ENCODE results near the gene UBR1. TPM values are rescaled to one million over a fixed set of nuclear protein-coding genes. Genes with fewer than 3 reads are reported as not detected.

The UBR1 gene
- total RNA-seq, 2 donors from 2014 or later = 33.3 to 37.4 TPM

GRCh38 chr15:43127752-43128151 lies 21.9 kb upstream of the UBR1 start:
- Mint-ChIP-seq H3K4me3 (no peak overlapping the region), H3K27me3 (no peaks in the 10 kb centered on the region), H3K36me3 (ENCODE audit: low read depth) (no peaks in the 10 kb centered on the region), H3K4me1 (peaks cover 8% of the 10 kb centered on the region), H3K9me3 (peaks cover 3% of the 10 kb centered on the region), H3K27ac (no peak overlapping the region)
- no peak for ATAC-seq (replicated peaks)

GRCh38 chr15:43126356-43126755 lies 20.5 kb upstream of the UBR1 start:
- peaks cover 9% of the 10 kb centered on the region for H3K4me1 Mint-ChIP-seq

GRCh38 chr15:43125100-43125661 lies 19.3 kb upstream of the UBR1 start:
- H3K4me1 Mint-ChIP-seq = peaks cover 9% of the 10 kb centered on the region
- no peaks in the 10 kb centered on the region for H3K27me3 Mint-ChIP-seq
- ATAC-seq (replicated peaks) = no peak
- H3K27ac Mint-ChIP-seq = no peak overlapping the region
- H3K36me3 Mint-ChIP-seq (ENCODE audit: low read depth) = no peaks in the 10 kb centered on the region
- no peak overlapping the region for H3K4me3 Mint-ChIP-seq
- H3K9me3 Mint-ChIP-seq = peaks cover 3% of the 10 kb centered on the region

More at GRCh38 chr15:43126356-43126755, 20.5 kb upstream of the UBR1 start:
- Mint-ChIP-seq H3K27me3 (no peaks in the 10 kb centered on the region), H3K4me3 (no peak overlapping the region), H3K27ac (no peak overlapping the region), H3K9me3 (peaks cover 3% of the 10 kb centered on the region), H3K36me3 (ENCODE audit: low read depth) (no peaks in the 10 kb centered on the region)
- no peak for ATAC-seq (replicated peaks)

GRCh38 chr15:43121863-43122262 lies 16.0 kb upstream of the UBR1 start:
- ATAC-seq (replicated peaks) = no peak
- H3K27me3 Mint-ChIP-seq = no peaks in the 10 kb centered on the region
- H3K27ac Mint-ChIP-seq = peak overlapping the region; percentile 95
- H3K4me1 Mint-ChIP-seq = peaks cover 9% of the 10 kb centered on the region
- H3K9me3 Mint-ChIP-seq = no peaks in the 10 kb centered on the region
- H3K4me3 Mint-ChIP-seq = peak overlapping the region; percentile 90
- no peaks in the 10 kb centered on the region for H3K36me3 Mint-ChIP-seq (ENCODE audit: low read depth)

GRCh38 chr15:43118829-43119228 lies 13.0 kb upstream of the UBR1 start:
- ATAC-seq (replicated peaks) = no peak
- H3K36me3 Mint-ChIP-seq (ENCODE audit: low read depth) = no peaks in the 10 kb centered on the region
- no peak overlapping the region for H3K27ac Mint-ChIP-seq
- H3K27me3 Mint-ChIP-seq = no peaks in the 10 kb centered on the region
- H3K4me1 Mint-ChIP-seq = peaks cover 9% of the 10 kb centered on the region
- H3K9me3 Mint-ChIP-seq = no peaks in the 10 kb centered on the region
- H3K4me3 Mint-ChIP-seq = no peak overlapping the region

GRCh38 chr15:43118286-43118685 lies 12.4 kb upstream of the UBR1 start:
- H3K4me3 Mint-ChIP-seq = no peak overlapping the region
- no peak for ATAC-seq (replicated peaks)
- peaks cover 7% of the 10 kb centered on the region for H3K4me1 Mint-ChIP-seq
- H3K36me3 Mint-ChIP-seq (ENCODE audit: low read depth) = no peaks in the 10 kb centered on the region
- H3K9me3 Mint-ChIP-seq = no peaks in the 10 kb centered on the region
- H3K27me3 Mint-ChIP-seq = no peaks in the 10 kb centered on the region
- H3K27ac Mint-ChIP-seq = no peak overlapping the region

GRCh38 chr15:43111354-43111753 lies 5.5 kb upstream of the UBR1 start:
- no peak overlapping the region for H3K4me3 Mint-ChIP-seq
- H3K36me3 Mint-ChIP-seq (ENCODE audit: low read depth) = no peaks in the 10 kb centered on the region
- H3K27ac Mint-ChIP-seq = no peak overlapping the region
- H3K9me3 Mint-ChIP-seq = no peaks in the 10 kb centered on the region
- H3K4me1 Mint-ChIP-seq = peaks cover 3% of the 10 kb centered on the region
- no peaks in the 10 kb centered on the region for H3K27me3 Mint-ChIP-seq
- no peak for ATAC-seq (replicated peaks)

GRCh38 chr15:43107751-43108150 lies 1.9 kb upstream of the UBR1 start:
- Mint-ChIP-seq H3K27ac (no peak overlapping the region), H3K36me3 (ENCODE audit: low read depth) (peaks cover 33% of the 10 kb centered on the region), H3K9me3 (no peaks in the 10 kb centered on the region), H3K4me3 (no peak overlapping the region), H3K27me3 (no peaks in the 10 kb centered on the region), H3K4me1 (peaks cover 24% of the 10 kb centered on the region)
- no peak for ATAC-seq (replicated peaks)

GRCh38 chr15:43106486-43106829 lies 620 bp upstream of the UBR1 start:
- H3K9me3 Mint-ChIP-seq = no peaks in the 10 kb centered on the region
- peak overlapping the region; percentile 94 for H3K4me3 Mint-ChIP-seq
- H3K4me1 Mint-ChIP-seq = peaks cover 32% of the 10 kb centered on the region
- peaks cover 46% of the 10 kb centered on the region for H3K36me3 Mint-ChIP-seq (ENCODE audit: low read depth)
- H3K27me3 Mint-ChIP-seq = no peaks in the 10 kb centered on the region
- ATAC-seq (replicated peaks) = no peak
- H3K27ac Mint-ChIP-seq = peak overlapping the region; percentile 99

- peak; percentile 54 for ATAC-seq (replicated peaks)
- H3K27me3 Mint-ChIP-seq = no peaks in the 10 kb centered on the region
- H3K4me3 Mint-ChIP-seq = peak overlapping the region; percentile 94
- H3K4me1 Mint-ChIP-seq = peaks cover 40% of the 10 kb centered on the region
- H3K27ac Mint-ChIP-seq = peak overlapping the region; percentile 99
- H3K9me3 Mint-ChIP-seq = no peaks in the 10 kb centered on the region
- peaks cover 58% of the 10 kb centered on the region for H3K36me3 Mint-ChIP-seq (ENCODE audit: low read depth)
Measured at GRCh38 chr15:43105077-43105736, 631 bp downstream of the UBR1 start.

- H3K27ac Mint-ChIP-seq = peak overlapping the region; percentile 57
- H3K36me3 Mint-ChIP-seq (ENCODE audit: low read depth) = peaks cover 66% of the 10 kb centered on the region
- peaks cover 43% of the 10 kb centered on the region for H3K4me1 Mint-ChIP-seq
- H3K27me3 Mint-ChIP-seq = no peaks in the 10 kb centered on the region
- no peak for ATAC-seq (replicated peaks)
- H3K4me3 Mint-ChIP-seq = peak overlapping the region; percentile 94
- H3K9me3 Mint-ChIP-seq = no peaks in the 10 kb centered on the region
Measured at GRCh38 chr15:43104426-43104825, 1.4 kb downstream of the UBR1 start.

- Mint-ChIP-seq H3K4me3 (peak overlapping the region; percentile 94), H3K27ac (peak overlapping the region; percentile 57)
Measured at GRCh38 chr15:43103907-43104306, 1.9 kb downstream of the UBR1 start.

GRCh38 chr15:43102187-43102586 lies 3.7 kb downstream of the UBR1 start:
- Mint-ChIP-seq H3K9me3 (no peaks in the 10 kb centered on the region), H3K27me3 (no peaks in the 10 kb centered on the region), H3K27ac (peak overlapping the region; percentile 28), H3K36me3 (ENCODE audit: low read depth) (peaks cover 88% of the 10 kb centered on the region), H3K4me3 (no peak overlapping the region), H3K4me1 (peaks cover 49% of the 10 kb centered on the region)
- no peak for ATAC-seq (replicated peaks)

More at GRCh38 chr15:43103907-43104306, 1.9 kb downstream of the UBR1 start:
- H3K9me3 Mint-ChIP-seq = no peaks in the 10 kb centered on the region
- H3K36me3 Mint-ChIP-seq (ENCODE audit: low read depth) = peaks cover 71% of the 10 kb centered on the region
- ATAC-seq (replicated peaks) = no peak
- no peaks in the 10 kb centered on the region for H3K27me3 Mint-ChIP-seq
- peaks cover 43% of the 10 kb centered on the region for H3K4me1 Mint-ChIP-seq

- Mint-ChIP-seq H3K36me3 (ENCODE audit: low read depth) (peaks cover 97% of the 10 kb centered on the region), H3K27ac (no peak overlapping the region), H3K4me3 (no peak overlapping the region), H3K27me3 (no peaks in the 10 kb centered on the region), H3K4me1 (peaks cover 52% of the 10 kb centered on the region), H3K9me3 (no peaks in the 10 kb centered on the region)
- no peak for ATAC-seq (replicated peaks)
Measured at GRCh38 chr15:43100971-43101370, 4.9 kb downstream of the UBR1 start.

- peaks cover 100% of the 10 kb centered on the region for H3K36me3 Mint-ChIP-seq (ENCODE audit: low read depth)
- H3K27ac Mint-ChIP-seq = no peak overlapping the region
- no peaks in the 10 kb centered on the region for H3K9me3 Mint-ChIP-seq
- H3K27me3 Mint-ChIP-seq = no peaks in the 10 kb centered on the region
- ATAC-seq (replicated peaks) = no peak
- no peak overlapping the region for H3K4me3 Mint-ChIP-seq
- peaks cover 52% of the 10 kb centered on the region for H3K4me1 Mint-ChIP-seq
Measured at GRCh38 chr15:43099105-43099845, 6.6 kb downstream of the UBR1 start.

All from activated T-helper 17 cell treated with anti-CD3 and anti-CD28 coated beads, Interleukin-2, amount 50 U/mL, for 72 hours (primary cell).